NCI-H1694 (cell line): ENCODE measurements around the gene VPS26C.

ENCODE experiments used
- DNase-seq: peaks from one replicate; lab custom pipeline; 2025; lab: John Stamatoyannopoulos, UW

The VPS26C gene

GRCh38 chr21:37200641-37201480 lies 66.3 kb downstream of the VPS26C start:
- DNase-seq: no peak

- no peak for DNase-seq
These were observed 67.8 kb downstream of the VPS26C start for GRCh38 chr21:37199057-37199924.

DNA sequence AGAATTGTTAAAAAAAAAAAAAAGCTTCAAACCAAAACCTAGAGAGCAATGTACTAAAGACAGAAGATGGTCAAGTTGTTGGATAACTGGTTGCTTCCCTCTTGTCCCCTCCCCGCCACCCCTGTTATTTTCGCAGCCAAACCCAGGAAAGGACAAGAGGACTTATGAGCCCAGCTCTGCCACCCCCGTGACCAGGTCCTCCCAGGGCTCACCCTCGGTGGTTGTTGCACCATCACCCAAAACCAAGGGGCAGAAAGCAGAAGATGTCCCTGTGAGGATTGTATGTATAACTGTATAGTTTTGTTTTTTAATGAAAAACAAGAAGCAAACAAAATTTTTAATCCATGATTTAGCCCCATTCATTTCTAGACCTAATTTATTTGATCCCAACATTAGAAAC lies 69.4 kb downstream of the VPS26C start:
- no peak for DNase-seq

- no peak for DNase-seq
These were observed 70.3 kb downstream of the VPS26C start for GRCh38 chr21:37196847-37197246.

- DNase-seq: no peak
These were observed 71.5 kb downstream of the VPS26C start for GRCh38 chr21:37195610-37196009.

GRCh38 chr21:37195059-37195458 lies 72.1 kb downstream of the VPS26C start:
- no peak for DNase-seq

DNA sequence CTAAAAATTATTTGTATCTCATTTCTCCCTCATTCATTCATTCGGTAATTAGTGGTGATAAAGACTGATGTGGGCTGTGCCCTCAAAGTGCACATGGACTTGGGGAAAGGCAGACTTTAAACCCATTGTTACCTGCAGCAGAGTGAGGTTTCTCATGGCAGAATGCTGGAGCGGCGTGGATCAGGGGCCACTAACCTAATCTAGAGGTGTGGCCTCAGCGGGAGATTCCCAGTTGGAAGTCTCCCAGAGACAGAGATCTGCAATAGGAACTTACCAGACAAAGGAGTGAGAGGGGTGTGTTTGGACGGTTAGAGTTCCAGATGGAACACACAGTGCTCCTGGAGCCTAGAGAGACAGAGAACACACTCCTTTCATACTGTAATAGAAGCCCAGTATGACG lies 73.5 kb downstream of the VPS26C start:
- no peak for DNase-seq

- DNase-seq: no peak
These were observed 74.1 kb downstream of the VPS26C start for GRCh38 chr21:37193006-37193405.

GRCh38 chr21:37192019-37192418 lies 75.1 kb downstream of the VPS26C start:
- DNase-seq: no peak

- DNase-seq: no peak
These were observed 78.3 kb downstream of the VPS26C start for GRCh38 chr21:37188825-37189224.

DNA sequence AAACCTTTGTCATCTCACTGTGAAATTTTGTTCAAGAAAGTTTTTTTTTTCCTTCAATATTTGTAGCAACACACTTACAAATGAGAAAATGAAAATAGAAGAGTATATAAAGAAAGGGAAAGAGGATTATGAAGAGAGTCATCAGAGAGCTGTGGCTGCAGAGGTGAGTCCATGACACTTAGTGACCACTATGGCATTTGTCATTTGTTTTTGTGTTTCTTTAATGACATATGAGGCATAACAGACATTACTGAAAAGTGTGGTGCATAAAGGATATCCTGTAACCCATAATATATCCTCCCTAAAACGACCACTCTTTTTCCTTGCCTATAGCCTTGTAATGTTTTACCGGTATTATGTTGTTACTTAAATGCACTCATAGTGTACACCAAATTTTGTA lies 80.2 kb downstream of the VPS26C start:
- no peak for DNase-seq

- no peak for DNase-seq
These were observed 82.1 kb downstream of the VPS26C start for GRCh38 chr21:37184784-37185593.

- no peak for DNase-seq
These were observed 83.4 kb downstream of the VPS26C start for GRCh38 chr21:37183749-37184148.

GRCh38 chr21:37182222-37182621 lies 84.9 kb downstream of the VPS26C start:
- DNase-seq: no peak

GRCh38 chr21:37181059-37181458 lies 86.1 kb downstream of the VPS26C start:
- DNase-seq: no peak

- no peak for DNase-seq
These were observed 90.4 kb downstream of the VPS26C start for GRCh38 chr21:37176716-37177115.
